ENCODE measurements around the gene LPCAT3. TPM values are rescaled to one million over a fixed set of nuclear protein-coding genes. Genes with fewer than 3 reads are reported as not detected.
"Not testable (repeated sequence)": the region's sequence is repeated elsewhere in the genome, so short reads cannot be mapped to it uniquely, and the experiment has no call there.

LPCAT3 gene
- total and polyA plus RNA-seq, 5 experiments from 2014 or later: 17.0 to 22.7 (median 18.5) TPM

DNA sequence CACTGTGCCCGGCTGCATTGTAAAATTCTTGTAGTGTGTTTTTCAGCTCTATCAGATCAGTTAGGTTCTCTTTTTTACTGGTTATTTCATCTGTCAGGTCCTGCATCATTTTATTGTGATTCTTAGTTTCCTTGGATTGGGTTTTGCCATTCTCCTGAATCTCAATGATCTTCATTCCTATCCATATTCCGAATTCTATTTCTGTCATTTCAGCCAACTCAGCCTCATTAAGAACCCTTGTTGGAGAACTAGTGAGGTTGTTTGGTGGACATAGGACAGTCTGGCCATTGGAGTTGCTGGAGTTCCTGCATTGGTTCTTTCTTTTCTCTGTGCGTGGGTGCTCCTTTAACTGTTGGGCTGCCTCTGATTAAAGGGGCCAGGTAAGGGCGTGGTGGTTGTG is 36.6 kb upstream of the LPCAT3 start:
- no peak for DNase-seq
- H3K27ac Mint-ChIP-seq: no peak overlapping the region
- H3K4me3 Mint-ChIP-seq: no peak overlapping the region
- peaks cover 3 to 24% (median 14%) of the 10 kb centered on the region in 5 donors for H3K27me3 Mint-ChIP-seq
- H3K9me3 Mint-ChIP-seq: no peaks in the 10 kb centered on the region
- H3K4me1 Mint-ChIP-seq: no peaks in the 10 kb centered on the region
- ATAC-seq: no peak
- no peaks in the 10 kb centered on the region for H3K36me3 Mint-ChIP-seq
- POLR2A ChIA-PET: no interaction called here

DNA sequence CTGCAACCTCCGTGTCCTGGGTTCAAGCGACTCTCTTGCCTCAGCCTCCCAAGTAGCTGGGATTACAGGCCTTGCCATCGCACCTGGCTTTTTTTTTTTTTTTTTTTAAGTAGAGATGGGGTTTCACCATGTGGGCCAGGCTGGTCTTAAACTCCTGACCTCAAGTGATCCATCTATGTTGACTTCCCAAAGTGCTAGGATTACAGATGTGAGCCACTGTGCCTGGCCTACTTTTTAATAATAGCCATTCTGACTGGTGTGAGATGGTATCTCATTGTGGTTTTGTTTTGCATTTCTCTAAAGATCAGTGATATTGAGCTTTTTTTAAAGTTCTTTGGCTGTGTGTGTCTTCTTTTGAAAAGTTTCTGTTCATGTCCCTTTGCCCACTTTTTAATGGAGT is 31.7 kb upstream of the LPCAT3 start:
- H3K27ac Mint-ChIP-seq, POLR2A ChIA-PET, H3K36me3 Mint-ChIP-seq, H3K9me3 Mint-ChIP-seq, ATAC-seq, H3K4me3 Mint-ChIP-seq, DNase-seq: not testable (repeated sequence)
- Mint-ChIP-seq H3K4me1 (peaks cover 2 to 14% (median 10%) of the 10 kb centered on the region in 4 donors), H3K27me3 (peaks cover 0 to 13% (median 0%) of the 10 kb centered on the region in 5 donors)

DNA sequence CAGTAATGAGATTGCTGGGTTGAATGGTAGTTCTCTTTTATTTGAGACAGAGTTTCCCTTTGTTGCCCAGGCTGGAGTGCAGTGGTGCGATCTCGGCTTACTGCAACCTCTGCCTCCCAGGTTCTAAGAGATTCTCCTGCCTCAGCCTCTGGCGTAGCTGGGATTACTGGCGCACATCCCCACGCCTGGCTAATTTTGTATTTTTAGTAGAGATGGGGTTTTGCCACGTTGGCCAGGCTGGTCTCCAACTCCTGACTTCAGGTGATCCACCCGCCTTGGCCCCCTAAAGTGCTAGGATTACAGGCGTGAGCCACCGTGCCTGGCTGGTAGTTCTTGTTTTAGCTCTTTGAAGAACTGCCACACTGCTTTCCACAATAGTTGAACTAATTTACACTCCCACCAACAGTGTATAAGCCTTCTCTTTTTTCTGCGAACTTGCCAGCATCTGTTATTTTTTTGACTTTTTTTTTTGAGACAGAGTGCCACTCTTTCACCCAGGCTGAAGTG is 31.2 kb upstream of the LPCAT3 start:
- Mint-ChIP-seq H3K4me1 (peaks cover 2 to 14% (median 10%) of the 10 kb centered on the region in 4 donors), H3K27me3 (peaks cover 0 to 11% (median 0%) of the 10 kb centered on the region in 5 donors)
- ATAC-seq, H3K27ac Mint-ChIP-seq, POLR2A ChIA-PET, H3K36me3 Mint-ChIP-seq, H3K9me3 Mint-ChIP-seq, DNase-seq, H3K4me3 Mint-ChIP-seq: not testable (repeated sequence)

- Mint-ChIP-seq H3K4me3 (peak overlapping the region in 1 of 10 donors; percentile 9), H3K36me3 (no peaks in the 10 kb centered on the region), H3K9me3 (no peaks in the 10 kb centered on the region), H3K4me1 (peaks cover 4 to 14% (median 10%) of the 10 kb centered on the region in 4 donors), H3K27ac (peak overlapping the region in 3 of 10 donors; percentile 18 to 62 (median 30)), H3K27me3 (peaks cover 0 to 5% (median 0%) of the 10 kb centered on the region in 5 donors)
- ATAC-seq (no peak), DNase-seq (no peak)
- POLR2A ChIA-PET: no interaction called here
These were observed 29.0 kb upstream of the LPCAT3 start for GRCh38 chr12:7047306-7047705.

GRCh38 chr12:7046383-7047105 is 28.3 kb upstream of the LPCAT3 start:
- DNase-seq: no peak
- ATAC-seq: no peak
- H3K36me3 Mint-ChIP-seq: no peaks in the 10 kb centered on the region
- peaks cover 0 to 2% (median 0%) of the 10 kb centered on the region in 5 donors for H3K27me3 Mint-ChIP-seq
- H3K27ac Mint-ChIP-seq: peak overlapping the region in 2 of 10 donors; percentile 18 to 50
- no peaks in the 10 kb centered on the region for H3K9me3 Mint-ChIP-seq
- no peak overlapping the region for H3K4me3 Mint-ChIP-seq
- POLR2A ChIA-PET: no interaction called here
- H3K4me1 Mint-ChIP-seq: peaks cover 4 to 14% (median 10%) of the 10 kb centered on the region in 4 donors

GRCh38 chr12:7045913-7046312 is 27.6 kb upstream of the LPCAT3 start:
- no peaks in the 10 kb centered on the region for H3K36me3 Mint-ChIP-seq
- H3K4me3 Mint-ChIP-seq: no peak overlapping the region
- ATAC-seq: no peak
- peaks cover 4 to 14% (median 10%) of the 10 kb centered on the region in 4 donors for H3K4me1 Mint-ChIP-seq
- DNase-seq: no peak
- POLR2A ChIA-PET: no interaction called here
- H3K9me3 Mint-ChIP-seq: no peaks in the 10 kb centered on the region
- H3K27me3 Mint-ChIP-seq: no peaks in the 10 kb centered on the region
- no peak overlapping the region for H3K27ac Mint-ChIP-seq

GRCh38 chr12:7042842-7043241 is 24.6 kb upstream of the LPCAT3 start:
- DNase-seq: peak in 2 of 10 donors; percentile 6

GRCh38 chr12:7039403-7039802 is 21.1 kb upstream of the LPCAT3 start:
- H3K9me3 Mint-ChIP-seq: no peaks in the 10 kb centered on the region
- H3K27ac Mint-ChIP-seq: no peak overlapping the region
- DNase-seq (no peak), ATAC-seq (no peak)
- no peaks in the 10 kb centered on the region for H3K27me3 Mint-ChIP-seq
- POLR2A ChIA-PET: no interaction called here
- H3K4me1 Mint-ChIP-seq: peaks cover 0 to 2% (median under 1%) of the 10 kb centered on the region in 4 donors
- no peaks in the 10 kb centered on the region for H3K36me3 Mint-ChIP-seq
- H3K4me3 Mint-ChIP-seq: no peak overlapping the region

More at GRCh38 chr12:7042842-7043241, 24.6 kb upstream of the LPCAT3 start:
- Mint-ChIP-seq H3K4me1 (peaks cover 4 to 11% (median 10%) of the 10 kb centered on the region in 4 donors), H3K9me3 (no peaks in the 10 kb centered on the region), H3K27ac (peak overlapping the region in 1 of 10 donors; percentile 35), H3K27me3 (no peaks in the 10 kb centered on the region), H3K4me3 (no peak overlapping the region), H3K36me3 (no peaks in the 10 kb centered on the region)
- POLR2A ChIA-PET: no interaction called here
- no peak for ATAC-seq

DNA sequence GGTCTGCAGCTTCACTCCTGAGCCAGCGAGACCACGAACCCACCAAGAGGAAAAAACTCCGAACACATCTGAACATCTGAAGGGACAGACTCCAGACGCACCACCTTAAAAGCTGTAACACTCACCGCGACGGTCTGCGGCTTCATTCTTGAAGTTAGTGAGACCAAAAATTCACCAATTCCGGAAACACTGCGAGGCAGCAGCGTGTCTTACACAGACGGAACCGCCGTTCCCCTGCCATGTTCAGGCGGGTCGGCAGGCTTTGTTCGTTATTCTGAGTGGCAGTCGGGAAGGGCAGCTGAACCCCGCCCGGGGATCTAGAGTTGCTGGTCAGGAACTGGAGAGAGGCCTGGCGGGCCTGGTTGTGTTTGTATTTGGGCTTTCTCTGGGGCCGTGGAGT is 20.3 kb upstream of the LPCAT3 start:
- H3K4me1 Mint-ChIP-seq: peaks cover 0 to 2% (median under 1%) of the 10 kb centered on the region in 4 donors
- POLR2A ChIA-PET: interaction anchor here (0.6 kb wide), 1 partner anchor 44 kb away, joined by 3 read pairs; no protein-coding TSS in a partner anchor
- H3K4me3 Mint-ChIP-seq: no peak overlapping the region
- ATAC-seq (no peak), DNase-seq (no peak)
- H3K27me3 Mint-ChIP-seq: no peaks in the 10 kb centered on the region
- H3K9me3 Mint-ChIP-seq: no peaks in the 10 kb centered on the region
- peak overlapping the region in 1 of 10 donors; percentile 6 for H3K27ac Mint-ChIP-seq
- H3K36me3 Mint-ChIP-seq: no peaks in the 10 kb centered on the region

DNA sequence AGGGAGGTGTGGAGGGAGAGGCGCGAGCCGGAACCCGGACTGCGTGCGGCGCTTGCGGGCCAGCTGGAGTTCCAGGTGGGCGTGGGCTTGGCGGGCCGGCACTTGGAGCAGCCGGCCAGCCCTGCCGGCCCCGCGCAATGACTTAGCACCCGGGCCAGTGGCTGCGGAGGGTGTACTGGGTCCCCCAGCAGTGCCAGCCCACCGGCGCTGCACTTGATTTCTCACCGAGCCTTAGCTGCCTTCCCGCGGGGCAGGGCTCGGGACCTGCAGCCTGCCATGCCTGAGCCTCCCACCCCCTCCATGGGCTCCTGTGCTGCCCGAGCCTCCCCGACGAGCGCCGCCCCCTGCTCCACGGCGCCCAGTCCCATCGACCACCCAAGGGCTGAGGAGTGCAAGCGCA is 19.1 kb upstream of the LPCAT3 start:
- H3K27me3 Mint-ChIP-seq, H3K9me3 Mint-ChIP-seq, H3K27ac Mint-ChIP-seq, DNase-seq, H3K4me1 Mint-ChIP-seq, H3K4me3 Mint-ChIP-seq, H3K36me3 Mint-ChIP-seq, POLR2A ChIA-PET, ATAC-seq: not testable (repeated sequence)

- ATAC-seq (no peak), DNase-seq (no peak)
- Mint-ChIP-seq H3K9me3 (no peaks in the 10 kb centered on the region), H3K27ac (no peak overlapping the region), H3K36me3 (no peaks in the 10 kb centered on the region), H3K4me3 (no peak overlapping the region), H3K4me1 (peaks cover 0 to 2% (median 0%) of the 10 kb centered on the region in 4 donors), H3K27me3 (peaks cover 0 to 3% (median 0%) of the 10 kb centered on the region in 5 donors)
- POLR2A ChIA-PET: no interaction called here
These were observed 17.2 kb upstream of the LPCAT3 start for GRCh38 chr12:7035463-7035862.

GRCh38 chr12:7034464-7034863 is 16.2 kb upstream of the LPCAT3 start:
- DNase-seq (no peak), ATAC-seq (no peak)
- H3K4me1 Mint-ChIP-seq: peaks cover 0 to 2% (median 0%) of the 10 kb centered on the region in 4 donors
- no peak overlapping the region for H3K27ac Mint-ChIP-seq
- no peak overlapping the region for H3K4me3 Mint-ChIP-seq
- peaks cover 0 to 3% (median 0%) of the 10 kb centered on the region in 5 donors for H3K27me3 Mint-ChIP-seq
- no peaks in the 10 kb centered on the region for H3K9me3 Mint-ChIP-seq
- H3K36me3 Mint-ChIP-seq: no peaks in the 10 kb centered on the region
- POLR2A ChIA-PET: no interaction called here

DNA sequence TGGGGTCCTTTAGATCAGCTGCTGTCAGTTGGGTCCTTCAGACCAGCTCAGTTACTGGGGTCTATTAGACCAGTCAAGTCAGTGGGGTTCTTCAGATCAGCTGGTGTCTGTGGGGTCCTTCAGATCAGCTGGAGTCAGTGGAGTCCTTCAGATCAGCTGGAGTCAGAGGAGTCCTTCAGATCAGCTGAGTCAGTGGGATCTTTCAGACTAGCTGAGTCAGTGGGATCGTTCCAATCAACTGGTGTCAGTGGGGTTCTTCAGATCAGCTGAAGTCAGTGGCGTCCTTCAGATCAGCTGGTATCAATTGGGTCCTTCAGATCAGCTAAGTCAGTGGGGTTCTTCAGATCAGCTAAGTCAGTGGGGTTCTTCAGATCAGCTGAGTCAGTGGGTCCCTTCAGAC is 14.7 kb upstream of the LPCAT3 start:
- H3K4me3 Mint-ChIP-seq: no peak overlapping the region
- ATAC-seq (no peak), DNase-seq (no peak)
- H3K27me3 Mint-ChIP-seq: peaks cover 0 to 3% (median 0%) of the 10 kb centered on the region in 5 donors
- H3K4me1 Mint-ChIP-seq: peaks cover 0 to 2% (median 0%) of the 10 kb centered on the region in 4 donors
- H3K27ac Mint-ChIP-seq: no peak overlapping the region
- H3K9me3 Mint-ChIP-seq: no peaks in the 10 kb centered on the region
- POLR2A ChIA-PET: no interaction called here
- no peaks in the 10 kb centered on the region for H3K36me3 Mint-ChIP-seq

Measured in naive thymus-derived CD8-positive, alpha-beta T cell (primary cell).